ENCODE measurements around the gene FIGN. TPM values are rescaled to one million over a fixed set of nuclear protein-coding genes. Genes with fewer than 3 reads are reported as not detected.

Gene FIGN
- total and polyA plus RNA-seq, 2 of the 4 experiments (the other 2 are of a cell fraction), result 0.77 to 0.90 TPM

DNA sequence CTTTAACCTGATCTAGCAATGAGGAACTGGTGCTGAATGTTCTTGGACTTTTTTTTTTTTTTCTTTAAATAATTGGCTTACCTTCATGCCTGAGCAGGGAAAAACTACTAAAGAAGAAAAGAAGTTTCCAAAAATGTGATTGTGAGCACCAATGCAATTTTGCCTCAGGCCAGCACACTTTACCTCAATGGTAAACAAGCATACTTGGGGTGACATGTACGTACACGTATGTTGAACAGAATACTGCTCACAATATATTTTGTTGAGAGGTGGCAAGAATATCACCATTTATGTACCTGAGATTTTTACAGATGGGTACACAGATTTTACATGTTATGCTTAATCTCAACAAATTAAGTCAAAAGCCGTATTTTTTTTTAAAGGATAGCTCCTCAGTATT is 144.3 kb downstream of the FIGN start:
- no peak overlapping the region for H2BK5ac ChIP-seq (ENCODE audit: low read depth, low read length, poor library complexity, severe bottlenecking)
- H4K91ac ChIP-seq (ENCODE audit: insufficient read depth, low read depth, low read length), result no peak overlapping the region
- H3K4me1 ChIP-seq (ENCODE audit: control insufficient read depth, insufficient read depth, low read length), result no peaks in the 10 kb centered on the region
- DNase-seq, result no peak
- intact Hi-C loops (cut with micrococcal nuclease) (no loop called here), in situ Hi-C loops (cut with MboI; ENCODE audit: low sequenced_read_pairs) (no loop called here), dilution Hi-C loops (cut with HindIII; ENCODE audit: low sequenced_read_pairs, unreplicated experiment) (no loop called here)
- H2BK15ac ChIP-seq (ENCODE audit: low read depth, low read length), result no peak overlapping the region
- no peak overlapping the region for H2BK120ac ChIP-seq (ENCODE audit: low read depth, low read length)
- no peaks in the 10 kb centered on the region for H3K9me1 ChIP-seq (ENCODE audit: insufficient read depth, low read length)
- H3K23ac ChIP-seq (ENCODE audit: low read depth, low read length), result no peak overlapping the region
- H4K8ac ChIP-seq (ENCODE audit: low read depth in 2 of 2, low read length in 2 of 2), result no peak overlapping the region
- no peak overlapping the region for H2AK5ac ChIP-seq (ENCODE audit: low read depth, low read length)
- H2BK20ac ChIP-seq (ENCODE audit: low read depth, low read length), result no peak overlapping the region
- TF ChIP-seq BHLHE40 (IDR thresholded peaks at IDR 0.05; ENCODE audit: low read depth, low read length), result no peak
- TF ChIP-seq, protein P1, sequence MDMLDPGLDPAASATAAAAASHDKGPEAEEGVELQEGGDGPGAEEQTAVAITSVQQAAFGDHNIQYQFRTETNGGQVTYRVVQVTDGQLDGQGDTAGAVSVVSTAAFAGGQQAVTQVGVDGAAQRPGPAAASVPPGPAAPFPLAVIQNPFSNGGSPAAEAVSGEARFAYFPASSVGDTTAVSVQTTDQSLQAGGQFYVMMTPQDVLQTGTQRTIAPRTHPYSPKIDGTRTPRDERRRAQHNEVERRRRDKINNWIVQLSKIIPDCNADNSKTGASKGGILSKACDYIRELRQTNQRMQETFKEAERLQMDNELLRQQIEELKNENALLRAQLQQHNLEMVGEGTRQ (IDR thresholded peaks at IDR 0.05; ENCODE audit: low read depth, low read length), result no peak
- no peak overlapping the region for H3K4ac ChIP-seq (ENCODE audit: low read depth, low read length)
- no peak overlapping the region for H3K4me2 ChIP-seq (ENCODE audit: low read depth, low read length)
- H3K18ac ChIP-seq (ENCODE audit: low read depth, low read length), result no peak overlapping the region
- no CpG with 5 or more reads among the region's 3 CpGs for WGBS, 2 experiments (ENCODE audit: extremely low coverage in 2 of 2, insufficient read length in 1 of 2)
- H3K36me3 ChIP-seq (ENCODE audit: control insufficient read depth, insufficient read depth, low read length), result no peaks in the 10 kb centered on the region
- ChIA-PET CTCF (interaction anchor here (0.6 kb wide), 1 partner anchor 208 kb away, joined by 4 read pairs; no protein-coding TSS in a partner anchor), POLR2A (ENCODE audit: unreplicated experiment) (no interaction called here)
- no peaks in the 10 kb centered on the region for H3K79me1 ChIP-seq (ENCODE audit: low read depth in 1 of 2, low read length in 2 of 2)
- no peak overlapping the region for H2AFZ ChIP-seq (replicated peaks; ENCODE audit: low read length, poor library complexity)
- H3K27ac ChIP-seq (ENCODE audit: insufficient read depth, low read length), result no peak overlapping the region
- H4K20me1 ChIP-seq (ENCODE audit: insufficient read depth, low read length), result no peaks in the 10 kb centered on the region
- H3K4me3 ChIP-seq (ENCODE audit: insufficient read depth, low read depth, low read length), result no peak overlapping the region
- no peak overlapping the region for H3K9ac ChIP-seq (ENCODE audit: low read depth, low read length)
- H3K56ac ChIP-seq (ENCODE audit: extremely low read depth, insufficient read depth, low read length), result no peak overlapping the region
- H3K9me3 ChIP-seq (ENCODE audit: control insufficient read depth, insufficient read depth, low read length), result no peaks in the 10 kb centered on the region
- BruUV-seq (replicated peaks), result no TSS peak
- no peak overlapping the region for H3K14ac ChIP-seq (replicated peaks; ENCODE audit: low read depth, low read length)
- H4K5ac ChIP-seq (ENCODE audit: low read depth, low read length), result no peak overlapping the region
- ATAC-seq (ENCODE audit: low read depth), result no peak
- no peaks in the 10 kb centered on the region for H3K27me3 ChIP-seq (ENCODE audit: control insufficient read depth, insufficient read depth, low read length)
- no peak overlapping the region for H2AK9ac ChIP-seq (replicated peaks; ENCODE audit: low read depth, low read length, poor library complexity)

Measured in IMR-90 (cell line).